SH-SY5Y (cell line): ENCODE results near the gene CHD9NB.

Source experiments
- GATA2 ChIP-seq: IDR thresholded peaks from 2 replicates; pipeline ENCODE4 v1.6.1; 2011; ENCODE audit warnings: mild to moderate bottlenecking, low read depth, low read length
- GATA3 ChIP-seq: IDR thresholded peaks from 2 replicates; pipeline ENCODE4 v1.6.1; 2011; ENCODE audit warnings: low read depth, mild to moderate bottlenecking, low read length, moderate library complexity

DNA sequence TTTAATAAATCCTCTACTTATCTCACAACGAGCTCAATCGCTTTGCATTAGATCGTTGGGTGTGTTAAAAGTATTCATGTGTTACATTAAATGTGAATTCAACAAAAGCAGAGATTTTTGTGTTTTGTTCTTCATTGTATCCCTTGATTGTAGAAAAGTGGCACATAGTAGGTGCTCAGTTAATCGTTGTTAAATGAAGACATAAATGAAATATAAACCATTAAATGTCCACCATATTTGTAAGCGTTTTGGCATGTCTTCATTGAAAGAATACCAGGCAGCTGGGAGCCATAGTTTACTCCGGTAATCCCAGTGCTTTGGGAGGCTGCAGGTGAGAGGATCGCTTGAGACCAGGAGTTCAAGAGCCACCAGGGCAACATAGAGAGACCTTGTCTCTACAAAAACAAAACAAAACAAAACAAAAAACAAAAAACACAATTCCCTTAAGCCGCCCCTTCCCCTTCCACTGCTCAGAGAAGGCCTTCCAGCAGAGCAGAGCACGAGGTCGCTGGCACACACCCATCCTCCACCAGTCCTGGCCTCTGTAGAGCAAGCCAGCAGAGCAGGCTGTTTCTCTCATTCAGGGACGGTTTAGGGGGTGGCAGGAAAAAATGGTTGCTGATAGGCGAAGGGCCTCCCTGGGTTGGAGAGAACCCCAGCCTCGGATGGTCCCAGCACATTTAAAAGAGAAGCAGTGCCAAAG is 1.4 kb upstream of the CHD9NB start:
- TF ChIP-seq GATA2: no peak
- TF ChIP-seq GATA3: no peak
